Mesenchymal stem cell (in vitro differentiated cells and primary cell): ENCODE results near the gene EML5.
A peak's percentile ranks its signal among the peaks of the same experiment; 100 is the strongest.

ENCODE experiments used
- DNase-seq: peaks from one replicate; pipeline ENCODE4 v3.0.0-alpha.2; 2013
- H2AFZ ChIP-seq: one replicate; pipeline ENCODE4 v1.6.1; 2013; ENCODE audit warnings: low read depth, mild to moderate bottlenecking, control low read depth, inconsistent platforms, low read length, moderate library complexity
- H2AK5ac ChIP-seq: 2 replicates; pipeline ENCODE4 v1.6.1; 2013; ENCODE audit warnings: low read length, moderate library complexity, mild to moderate bottlenecking, inconsistent platforms; ENCODE audit not compliant: severe bottlenecking
- H2BK120ac ChIP-seq: one replicate; pipeline ENCODE4 v1.6.1; 2013; ENCODE audit warnings: low read depth, mild to moderate bottlenecking, inconsistent platforms, low read length, moderate library complexity
- H2BK12ac ChIP-seq, 2 experiments: one replicate each; pipeline ENCODE4 v1.6.1; 2013; ENCODE audit warnings: inconsistent platforms in 2 of 2, low read length in 2 of 2, mild to moderate bottlenecking in 2 of 2, moderate library complexity in 2 of 2, control low read depth in 1 of 2
- H2BK15ac ChIP-seq: one replicate; pipeline ENCODE4 v1.6.1; 2013; ENCODE audit warnings: mild to moderate bottlenecking, low read depth, inconsistent platforms; ENCODE audit not compliant: poor library complexity, severe bottlenecking
- H2BK5ac ChIP-seq: 2 replicates; pipeline ENCODE4 v1.6.1; 2013; ENCODE audit warnings: low read depth, mild to moderate bottlenecking, low read length, control low read depth, inconsistent platforms; ENCODE audit not compliant: poor library complexity, severe bottlenecking
- H3K14ac ChIP-seq, 2 experiments: one replicate each; pipeline ENCODE4 v1.6.1; 2013; ENCODE audit warnings: inconsistent platforms in 2 of 2, low read length in 2 of 2, control low read depth in 1 of 2, mild to moderate bottlenecking in 1 of 2, moderate library complexity in 1 of 2
- H3K18ac ChIP-seq, 2 experiments: one replicate each; pipeline ENCODE4 v1.6.1; 2013; ENCODE audit warnings: inconsistent platforms in 2 of 2, low read length in 2 of 2, control low read depth in 1 of 2, low read depth in 1 of 2, mild to moderate bottlenecking in 1 of 2
- H3K23ac ChIP-seq, 2 experiments: one replicate each; pipeline ENCODE4 v1.6.1; 2013; ENCODE audit warnings: inconsistent platforms in 2 of 2, low read length in 2 of 2, mild to moderate bottlenecking in 2 of 2, moderate library complexity in 2 of 2, control low read depth in 1 of 2
- H3K27ac ChIP-seq: 2 replicates; pipeline ENCODE4 v1.5.1; 2013; ENCODE audit warnings: mild to moderate bottlenecking, moderate library complexity, low read length, control low read depth, inconsistent platforms; ENCODE audit not compliant: poor library complexity, severe bottlenecking
- H3K27me3 ChIP-seq, 2 experiments: 2 replicates each; pipeline versions ENCODE4 v1.6.1 to v1.7.0; 2013; ENCODE audit warnings: low read length in 2 of 2, mild to moderate bottlenecking in 2 of 2, moderate library complexity in 2 of 2, control low read depth in 1 of 2, inconsistent platforms in 1 of 2; ENCODE audit not compliant: control insufficient read depth in 1 of 2, insufficient read depth in 1 of 2
- H3K36me3 ChIP-seq, 2 experiments: 2 replicates each; pipeline versions ENCODE4 v1.6.1 to v1.7.0; 2013; ENCODE audit warnings: low read length in 2 of 2, control low read depth in 1 of 2, inconsistent platforms in 1 of 2, low read depth in 1 of 2, mild to moderate bottlenecking in 1 of 2; ENCODE audit not compliant: insufficient read depth in 2 of 2, control insufficient read depth in 1 of 2
- H3K4ac ChIP-seq, 2 experiments: one replicate each; pipeline ENCODE4 v1.6.1; 2013; ENCODE audit warnings: inconsistent platforms in 2 of 2, low read length in 2 of 2, mild to moderate bottlenecking in 2 of 2, moderate library complexity in 2 of 2, control low read depth in 1 of 2, low read depth in 1 of 2
- H3K4me1 ChIP-seq: 2 replicates; pipeline ENCODE4 v1.6.1; 2013; ENCODE audit warnings: low read depth, low read length, control low read depth; ENCODE audit not compliant: control insufficient read depth, insufficient read depth
- H3K4me2 ChIP-seq: 2 replicates; pipeline ENCODE4 v1.6.1; 2013; ENCODE audit warnings: low read length, mild to moderate bottlenecking, inconsistent platforms; ENCODE audit not compliant: poor library complexity, severe bottlenecking
- H3K4me3 ChIP-seq, 2 experiments: 2 replicates each; pipeline versions ENCODE4 v1.5.1 to v1.7.0; 2013; ENCODE audit warnings: low read length in 2 of 2, mild to moderate bottlenecking in 2 of 2, control low read depth in 1 of 2, low read depth in 1 of 2; ENCODE audit not compliant: insufficient read depth in 1 of 2
- H3K79me1 ChIP-seq: replicated peaks from 2 replicates; pipeline ENCODE4 v1.6.1; 2013; ENCODE audit warnings: mild to moderate bottlenecking, control low read depth, low read length, inconsistent platforms; ENCODE audit not compliant: poor library complexity, severe bottlenecking
- H3K9ac ChIP-seq: 2 replicates; pipeline ENCODE4 v1.7.0; 2013; ENCODE audit warnings: mild to moderate bottlenecking, low read length, moderate library complexity
- H3K9me3 ChIP-seq: 2 replicates; pipeline ENCODE4 v1.7.0; 2013; ENCODE audit warnings: mild to moderate bottlenecking, low read length; ENCODE audit not compliant: control insufficient read depth
- H4K8ac ChIP-seq: one replicate; pipeline ENCODE4 v1.6.1; 2013; ENCODE audit warnings: inconsistent platforms, mild to moderate bottlenecking, low read length, moderate library complexity
- H4K91ac ChIP-seq: one replicate; pipeline ENCODE4 v1.6.1; 2013; ENCODE audit warnings: mild to moderate bottlenecking, low read length, inconsistent platforms
- WGBS: methylation state at CpG from one replicate; pipeline ENCODE4 v1.1.7; 2013; ENCODE audit warnings: mixed read lengths; 5-methylcytosine and 5-hydroxymethylcytosine counted together

Gene EML5

DNA sequence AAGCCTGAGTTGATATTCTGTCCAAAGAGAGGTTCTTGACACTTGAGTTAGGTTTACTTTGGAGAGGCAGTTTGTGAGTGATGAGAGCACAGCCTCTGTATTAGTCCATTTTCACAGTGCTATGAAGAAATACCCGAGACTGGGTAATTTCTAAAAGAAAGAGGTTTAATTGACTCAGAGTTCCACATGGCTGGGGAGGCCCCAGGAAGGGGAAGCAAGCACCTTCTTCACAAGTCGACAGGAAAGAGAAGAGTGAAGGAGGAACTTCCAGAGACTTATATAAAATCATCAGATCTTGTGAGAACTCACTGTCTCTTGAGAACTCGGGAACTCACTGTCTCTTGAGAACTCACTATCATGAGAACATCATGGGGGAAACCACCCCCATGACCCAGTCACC is 224.6 kb downstream of the EML5 start:
- no peak overlapping the region for H3K4ac ChIP-seq

GRCh38 chr14:88565427-88565826 is 227.3 kb downstream of the EML5 start:
- Histone ChIP-seq H4K91ac (no peak overlapping the region), H3K27ac (no peak overlapping the region), H3K9me3 (no peaks in the 10 kb centered on the region), H2BK12ac (no peak overlapping the region), H3K9ac (no peak overlapping the region), H3K4ac (no peak overlapping the region), H2AFZ (no peak overlapping the region), H3K18ac (no peak overlapping the region), H3K79me1 (peaks cover 21% of the 10 kb centered on the region), H3K36me3 (peaks cover 13 to 40% of the 10 kb centered on the region in 2 experiments), H3K27me3 (no peaks in the 10 kb centered on the region), H3K4me2 (no peak overlapping the region), H3K14ac (no peak overlapping the region), H3K23ac (no peak overlapping the region), H2BK5ac (no peak overlapping the region), H2BK120ac (no peak overlapping the region), H4K8ac (no peak overlapping the region), H2AK5ac (no peak overlapping the region), H3K4me3 (no peak overlapping the region), H2BK15ac (no peak overlapping the region), H3K4me1 (peaks cover 2% of the 10 kb centered on the region)
- no peak for DNase-seq
- 80% methylated on average over 2 of the region's 5 CpGs for WGBS

More for the DNA sequence above, 224.6 kb downstream of the EML5 start:
- no peak overlapping the region for H2BK120ac ChIP-seq
- H3K79me1 ChIP-seq: peaks cover 20% of the 10 kb centered on the region
- WGBS: 97% methylated on average over 3 of the region's 3 CpGs
- no peak overlapping the region for H4K8ac ChIP-seq
- no peak overlapping the region for H3K4me3 ChIP-seq
- no peak overlapping the region for H4K91ac ChIP-seq
- H3K36me3 ChIP-seq: peaks cover 15 to 65% of the 10 kb centered on the region in 2 experiments
- H3K23ac ChIP-seq: no peak overlapping the region
- no peak overlapping the region for H3K14ac ChIP-seq
- H3K27me3 ChIP-seq: no peaks in the 10 kb centered on the region
- no peak overlapping the region for H2BK15ac ChIP-seq
- H2AK5ac ChIP-seq: no peak overlapping the region
- DNase-seq: no peak
- H3K4me1 ChIP-seq: no peaks in the 10 kb centered on the region
- H3K9ac ChIP-seq: no peak overlapping the region
- H2BK5ac ChIP-seq: no peak overlapping the region
- H3K4me2 ChIP-seq: no peak overlapping the region
- H3K9me3 ChIP-seq: no peaks in the 10 kb centered on the region
- no peak overlapping the region for H2AFZ ChIP-seq
- H3K27ac ChIP-seq: no peak overlapping the region
- H2BK12ac ChIP-seq: no peak overlapping the region
- H3K18ac ChIP-seq: no peak overlapping the region

DNA sequence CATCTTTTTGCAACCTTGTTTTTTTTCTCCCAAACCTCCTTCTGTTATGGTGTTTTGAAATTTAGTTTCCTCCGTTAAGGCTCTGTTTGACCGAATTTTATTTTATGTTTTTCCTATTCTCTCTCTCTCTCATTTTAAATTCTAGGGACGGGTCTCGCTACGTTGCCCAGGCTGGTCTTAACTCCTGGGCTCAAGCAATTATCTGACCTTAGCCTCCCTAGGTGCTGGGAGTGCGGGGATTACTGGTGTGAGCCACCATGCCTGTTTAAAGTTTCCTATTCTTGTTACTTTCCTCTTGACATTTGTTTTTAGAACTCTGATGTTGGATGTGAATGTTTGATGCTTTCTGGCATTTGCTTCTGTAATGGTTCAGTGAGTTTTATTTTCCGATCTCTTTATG is 228.9 kb downstream of the EML5 start:
- H4K91ac ChIP-seq: no peak overlapping the region
- no peak overlapping the region for H3K14ac ChIP-seq
- no peak overlapping the region for H2AK5ac ChIP-seq
- H2AFZ ChIP-seq: no peak overlapping the region
- peaks cover 8 to 24% of the 10 kb centered on the region in 2 experiments for H3K36me3 ChIP-seq
- H3K9ac ChIP-seq: peak overlapping the region; percentile 94
- no peak overlapping the region for H2BK15ac ChIP-seq
- H2BK12ac ChIP-seq: no peak overlapping the region
- no peak for DNase-seq
- peaks cover 4% of the 10 kb centered on the region for H3K4me1 ChIP-seq
- H3K4ac ChIP-seq: no peak overlapping the region
- H3K23ac ChIP-seq: no peak overlapping the region
- H3K4me2 ChIP-seq: peak overlapping the region; percentile 93
- no peak overlapping the region for H2BK5ac ChIP-seq
- H3K18ac ChIP-seq: no peak overlapping the region
- 51% methylated on average over 7 of the region's 7 CpGs for WGBS
- H3K9me3 ChIP-seq: no peaks in the 10 kb centered on the region
- H4K8ac ChIP-seq: no peak overlapping the region
- no peak overlapping the region for H2BK120ac ChIP-seq
- no peak overlapping the region for H3K27ac ChIP-seq
- peak overlapping the region; percentile 44 to 83 for H3K4me3 ChIP-seq
- H3K27me3 ChIP-seq: no peaks in the 10 kb centered on the region
- H3K79me1 ChIP-seq: peaks cover 11% of the 10 kb centered on the region

GRCh38 chr14:88562831-88563686 is 229.7 kb downstream of the EML5 start, which contains the start of gene ZC3H14:
TSS of gene ZC3H14 (plus strand) at chr14:88563037. CDS start at chr14:88563134, 97 bp downstream.
- peak within 1 kb of the TSS; percentile 94 for H3K9ac ChIP-seq
- peak within 1 kb of the TSS; percentile 92 for H2AFZ ChIP-seq
- H3K27ac ChIP-seq: peak within 1 kb of the TSS; percentile 79
- peak within 1 kb of the TSS; percentile 93 for H3K4me2 ChIP-seq
- under 1% methylated on average over 82 of the region's 99 CpGs for WGBS
- peak within 1 kb of the TSS; percentile 79 for H2BK15ac ChIP-seq
- H3K4ac ChIP-seq: peak within 1 kb of the TSS; percentile 82 to 87
- peak within 1 kb of the TSS; percentile 92 for H4K8ac ChIP-seq
- DNase-seq: peak; percentile 88
- peak within 1 kb of the TSS; percentile 83 to 93 for H3K4me3 ChIP-seq
- peaks cover 3 to 16% of the 10 kb centered on the region in 2 experiments for H3K36me3 ChIP-seq
- no peak within 1 kb of the TSS for H2BK120ac ChIP-seq
- H3K27me3 ChIP-seq: no peaks in the 10 kb centered on the region
- H4K91ac ChIP-seq: peak within 1 kb of the TSS; percentile 83
- peaks cover 6% of the 10 kb centered on the region for H3K79me1 ChIP-seq
- no peak within 1 kb of the TSS for H2BK12ac ChIP-seq
- peak within 1 kb of the TSS in 1 of 2 experiments; percentile 87 for H3K14ac ChIP-seq
- peaks cover 4% of the 10 kb centered on the region for H3K4me1 ChIP-seq
- peak within 1 kb of the TSS; percentile 90 for H2BK5ac ChIP-seq
- H2AK5ac ChIP-seq: no peak within 1 kb of the TSS
- no peaks in the 10 kb centered on the region for H3K9me3 ChIP-seq
- peak within 1 kb of the TSS; percentile 88 to 99 for H3K18ac ChIP-seq
- H3K23ac ChIP-seq: peak within 1 kb of the TSS in 1 of 2 experiments; percentile 75
